ENCODE measurements around the gene RCCD1. TPM values are rescaled to one million over a fixed set of nuclear protein-coding genes. Genes with fewer than 3 reads are reported as not detected.

RCCD1 gene
- total and polyA plus RNA-seq, 9 of the 15 experiments (the other 6 are each of a cell fraction or from before 2014, with no cell fraction given), result 11.1 to 51.4 (median 24.7) TPM

GRCh38 chr15:90915216-90915807, 39.4 kb upstream of the RCCD1 start (continued):
- TF ChIP-seq ZBTB12 (CRISPR knock-in tag; IDR thresholded peaks at IDR 0.05), result no peak
- no peak for TF ChIP-seq NCOA4 (IDR thresholded peaks at IDR 0.05; ENCODE audit: partially characterized antibody)
- no peak for TF ChIP-seq ZNF24 (IDR thresholded peaks at IDR 0.05)
- no peak for TF ChIP-seq ZBTB40 (IDR thresholded peaks at IDR 0.05)
- TF ChIP-seq ZBTB40 (CRISPR knock-in tag; IDR thresholded peaks at IDR 0.05), result no peak; the same call in 1 of the 2 replicates
- no peak for TF ChIP-seq ZNF347 (CRISPR knock-in tag; IDR thresholded peaks at IDR 0.05; ENCODE audit: low read depth)
- peak in 1 of 2 experiments; percentile 11; a peak in 1 of 4 replicates for TF ChIP-seq FOXA3 (CRISPR knock-in tag; conservative IDR thresholded peaks at IDR 0.05 in 1 of 2, IDR thresholded peaks at IDR 0.05 in 1 of 2)
- no peak for TF ChIP-seq ZBTB1 (CRISPR knock-in tag; IDR thresholded peaks at IDR 0.05; ENCODE audit: borderline replicate concordance, low read depth)
- no peak for TF ChIP-seq TARDBP (IDR thresholded peaks at IDR 0.05)
- no peak for TF ChIP-seq ZBTB11 (CRISPR knock-in tag; IDR thresholded peaks at IDR 0.05)
- TF ChIP-seq RAD51 (IDR thresholded peaks at IDR 0.05; ENCODE audit: borderline replicate concordance, low read depth), result no peak
- no peak for TF ChIP-seq MEF2A (IDR thresholded peaks at IDR 0.05; ENCODE audit: control insufficient read depth, low read depth, low read length)
- TF ChIP-seq TCF7 (IDR thresholded peaks at IDR 0.05; ENCODE audit: borderline replicate concordance), result no peak
- TF ChIP-seq BRF1 (IDR thresholded peaks at IDR 0.05; ENCODE audit: borderline replicate concordance, extremely low read depth, insufficient read length), result no peak
- TF ChIP-seq SUPT5H (IDR thresholded peaks at IDR 0.05), result no peak

Measured in K562 (cell line).